K562 (cell line): ENCODE data around the gene ZNF385C. TPM values are rescaled to one million over a fixed set of nuclear protein-coding genes. Genes with fewer than 3 reads are reported as not detected.
A peak's percentile ranks its signal among the peaks of the same experiment; 100 is the strongest.

ENCODE experiments used
- ATAC-seq: fragments of 200-7000 bp; cut with Tn5 transposase; 3 replicates; pipeline ENCODE4 v1.9.1; 2020; ENCODE audit warnings: moderate library complexity
- BruUV-seq: library from RNA; stranded (reverse); fragments of 400-500 nt; replicated peaks from 2 replicates; lab custom pipeline; 2021; lab: Mats Ljungman, UMichigan
- CTCF ChIA-PET: fragments of 300-600 bp; formaldehyde crosslinking; extraction: SDS; loops from one replicate; lab custom pipeline; 2021; ENCODE audit warnings: low intra/inter-chr PET ratio; lab: Yijun Ruan, JAX
- POLR2A ChIA-PET: fragments of 300-600, 350-650 bp; sonication (Branson Sonifier 250); formaldehyde crosslinking; extraction: SDS; loops from one replicate; lab custom pipeline; 2021; ENCODE audit warnings: antibody characterized with exemption, inconsistent platforms; lab: Yijun Ruan, JAX
- DNase-seq, 4 experiments: peaks; one replicate each; pipeline versions ENCODE4 v3.0.0 to v3.0.0-alpha.2; 2011 to 2018; ENCODE audit warnings: low spot score in 3 of 4, mixed read lengths in 3 of 4; ENCODE audit errors: extremely low read depth in 1 of 4
- FAIRE-seq: peaks from 2 replicates; lab custom pipeline; 2011; peaks lifted over from hg19 to GRCh38; lab: Jason Lieb, UNC
- H2AFZ ChIP-seq: 2 replicates; pipeline ENCODE4 v1.6.0; 2011; ENCODE audit warnings: low read depth, low read length, control low read depth, inconsistent platforms
- H3K27ac ChIP-seq: fragments of 200-600 bp; 3 replicates; pipeline ENCODE4 v1.8.0; 2011; ENCODE audit warnings: low read depth, mild to moderate bottlenecking, control low read depth, inconsistent platforms, low read length, moderate library complexity, mixed read lengths; ENCODE audit errors: extremely low read depth
- H3K27me3 ChIP-seq, 2 experiments: fragments of 300-600 bp in 1 of 2; 2 replicates in 1 of 2; 3 replicates in 1 of 2; pipeline versions ENCODE4 v1.6.0 to v1.8.0; 2011; ENCODE audit warnings: inconsistent platforms in 2 of 2, low read length in 2 of 2, mild to moderate bottlenecking in 1 of 2, mixed read lengths in 1 of 2, moderate library complexity in 1 of 2; ENCODE audit not compliant: control insufficient read depth in 2 of 2, insufficient read depth in 2 of 2
- H3K36me3 ChIP-seq: fragments of 300-600 bp; 3 replicates; pipeline ENCODE4 v1.8.0; 2011; ENCODE audit warnings: mild to moderate bottlenecking, low read length, inconsistent platforms; ENCODE audit not compliant: control insufficient read depth, insufficient read depth
- H3K4me1 ChIP-seq, 2 experiments: fragments of 200-600 bp in 1 of 2; replicated peaks in 1 of 2; 2 replicates in 1 of 2; 3 replicates in 1 of 2; pipeline versions ENCODE4 v1.5.1 to v1.8.0; 2011; ENCODE audit warnings: inconsistent platforms in 2 of 2, low read length in 2 of 2, mild to moderate bottlenecking in 1 of 2, mixed read lengths in 1 of 2, moderate library complexity in 1 of 2; ENCODE audit not compliant: control insufficient read depth in 2 of 2, insufficient read depth in 2 of 2
- H3K4me2 ChIP-seq: 2 replicates; pipeline ENCODE4 v1.6.1; 2011; ENCODE audit warnings: low read length, control low read depth, inconsistent platforms, mixed read lengths; ENCODE audit not compliant: insufficient read depth
- H3K4me3 ChIP-seq: fragments of 200-600 bp; sonication (generic), shearing (Covaris generic); 2 replicates; pipeline ENCODE4 v1.5.1; 2016; ENCODE audit warnings: control low read depth, inconsistent platforms
- H3K79me2 ChIP-seq: fragments of 200-600 bp; 3 replicates; pipeline ENCODE4 v1.8.0; 2011; ENCODE audit warnings: low read length, inconsistent platforms; ENCODE audit not compliant: control insufficient read depth, insufficient read depth
- H3K9ac ChIP-seq, 2 experiments: 2 replicates each; pipeline versions ENCODE4 v1.6.0 to v1.6.1; 2011; ENCODE audit warnings: low read depth in 2 of 2, low read length in 2 of 2, control low read depth in 1 of 2, inconsistent platforms in 1 of 2, mild to moderate bottlenecking in 1 of 2, mixed read lengths in 1 of 2; ENCODE audit not compliant: insufficient read depth in 1 of 2
- H3K9me1 ChIP-seq: one replicate; pipeline ENCODE4 v1.6.0; 2011; ENCODE audit warnings: inconsistent platforms, mild to moderate bottlenecking, low read length, moderate library complexity; ENCODE audit not compliant: control insufficient read depth, insufficient read depth
- H3K9me3 ChIP-seq: replicated peaks from 2 replicates; pipeline ENCODE4 v1.5.1; 2011; ENCODE audit warnings: low read depth, low read length, inconsistent platforms; ENCODE audit not compliant: control insufficient read depth, insufficient read depth
- H4K20me1 ChIP-seq: replicated peaks from 2 replicates; pipeline ENCODE4 v1.6.1; 2011; ENCODE audit warnings: low read length, inconsistent platforms, mixed read lengths; ENCODE audit not compliant: control insufficient read depth, insufficient read depth
- CBFA2T3 ChIP-seq: fragments of 450-650 bp; IDR thresholded peaks from 2 replicates; pipeline ENCODE4 v1.6.1; 2017
- DEAF1 ChIP-seq: fragments of 450-650 bp; formaldehyde crosslinking; IDR thresholded peaks from 2 replicates; pipeline ENCODE4 v1.4.0; 2020; ENCODE audit warnings: mild to moderate bottlenecking, moderate library complexity
- ETV1 ChIP-seq: fragments of 450-650 bp; conservative IDR thresholded peaks from 2 replicates; pipeline ENCODE4 v1.6.1; 2016; ENCODE audit warnings: missing genetic modification characterization, control low read depth, low read depth, missing compliant biosample characterization
- HDAC6 ChIP-seq: IDR thresholded peaks from 2 replicates; pipeline ENCODE4 v1.6.1; 2012; ENCODE audit warnings: low read depth, mild to moderate bottlenecking, control low read depth, inconsistent platforms, low read length, moderate library complexity
- HDGF ChIP-seq: fragments of 450-650 bp; IDR thresholded peaks from 2 replicates; pipeline ENCODE4 v1.6.1; 2016
- KAT2B ChIP-seq: IDR thresholded peaks from one replicate; pipeline ENCODE4 v1.6.1; 2012; ENCODE audit warnings: low read depth, mild to moderate bottlenecking, control low read depth, inconsistent platforms, low read length, moderate library complexity
- MEF2A ChIP-seq: IDR thresholded peaks from 2 replicates; pipeline ENCODE4 v1.6.1; 2011; ENCODE audit warnings: low read depth, mild to moderate bottlenecking, low read length, moderate library complexity; ENCODE audit not compliant: control insufficient read depth
- MLLT1 ChIP-seq, 2 experiments: fragments of 450-650 bp; IDR thresholded peaks; 2 replicates each; pipeline ENCODE4 v1.6.1; 2016
- NKRF ChIP-seq: fragments of 450-650 bp; IDR thresholded peaks from 2 replicates; pipeline ENCODE4 v1.6.1; 2016; ENCODE audit warnings: borderline replicate concordance
- NRF1 ChIP-seq, 2 experiments: fragments of 450-650 bp; IDR thresholded peaks in 1 of 2; conservative IDR thresholded peaks in 1 of 2; 2 replicates each; pipeline ENCODE4 v1.6.1; 2014; ENCODE audit warnings: mild to moderate bottlenecking in 2 of 2
- PYGO2 ChIP-seq: fragments of 450-650 bp; IDR thresholded peaks from 2 replicates; pipeline ENCODE4 v1.6.1; 2016; ENCODE audit warnings: mild to moderate bottlenecking, missing genetic modification characterization, moderate library complexity, missing compliant biosample characterization
- RNF2 ChIP-seq: sonication (generic); IDR thresholded peaks from 2 replicates; pipeline ENCODE4 v1.6.1; 2016
- ZNF583 ChIP-seq: fragments of 250-450 bp; sonication (Bioruptor Pico); IDR thresholded peaks from 2 replicates; pipeline ENCODE4 v1.4.0; 2020
- WGBS: fragments of 100-300 bp; shearing (Covaris generic); methylation state at CpG from one replicate; pipeline ENCODE4 v1.1.6; 2016; ENCODE audit warnings: low coverage, mixed read lengths; ENCODE audit not compliant: insufficient coverage; ENCODE audit errors: missing lambda C conversion rate; 5-methylcytosine and 5-hydroxymethylcytosine counted together
- in situ Hi-C: fragments of 300-500 bp; cut with MboI; formaldehyde crosslinking; loops from 4 replicates; pipeline ENCODE4 v1.15.0; 2018; ENCODE audit warnings: inconsistent platforms, mixed read lengths
- intact Hi-C: fragments of 100-400 bp; cut with micrococcal nuclease; formaldehyde crosslinking; loops from 2 replicates; pipeline ENCODE4 v1.14.2; 2022
- polyA plus RNA-seq, 8 experiments: library from polyadenylated mRNA; depleted of rRNA in 4 of 8; stranded (reverse) in 5 of 8; unstranded in 3 of 8; fragments of >200 nt; fragmentation: Nextera tagmentation in 2 of 8; fragmentation: Illumina TruSeq in 1 of 8; extraction: Ambion mirVana in 2 of 8; extraction: Trizol in 1 of 8; gene quantifications; 2 replicates each; pipeline versions ENCODE4 v1.2.1 to v1.2.3, GENCODE V29; 2011 to 2014; ENCODE audit warnings: inconsistent platforms in 1 of 8, missing spikeins in 1 of 8
- total RNA-seq, 7 experiments: library from RNA; depleted of rRNA in 6 of 7; stranded (reverse); fragments of >200 nt in 6 of 7; fragmentation: Illumina TruSeq in 2 of 7; extraction: Trizol in 2 of 7; gene quantifications; 2 replicates each; pipeline versions ENCODE4 v1.2.1 to v1.2.3, GENCODE V29; 2011 to 2021; ENCODE audit warnings: low replicate concordance in 1 of 7
- TF ChIP-seq, protein P1 (sequence below): IDR thresholded peaks from 2 replicates; pipeline ENCODE4 v1.6.1; 2016; ENCODE audit warnings: missing genetic modification characterization, missing compliant biosample characterization

The ZNF385C gene
- total and polyA plus RNA-seq, 9 of the 15 experiments (the other 6 are each of a cell fraction or from before 2014, with no cell fraction given), result 0.03 to 0.35 (median 0.18) TPM; not detected in 1

- TF ChIP-seq HDAC6 (no peak), KAT2B (no peak), DEAF1 (CRISPR knock-in tag) (no peak)
Observed at GRCh38 chr17:42092939-42093338, 5.3 kb downstream of the ZNF385C start (continued).

- peak overlapping the region in 1 of 2 experiments; percentile 38; a peak in 3 of 4 replicates for H3K9ac ChIP-seq
- FAIRE-seq, result peak; percentile 92
- in situ Hi-C loops, result no loop called here
- TF ChIP-seq, protein P1, sequence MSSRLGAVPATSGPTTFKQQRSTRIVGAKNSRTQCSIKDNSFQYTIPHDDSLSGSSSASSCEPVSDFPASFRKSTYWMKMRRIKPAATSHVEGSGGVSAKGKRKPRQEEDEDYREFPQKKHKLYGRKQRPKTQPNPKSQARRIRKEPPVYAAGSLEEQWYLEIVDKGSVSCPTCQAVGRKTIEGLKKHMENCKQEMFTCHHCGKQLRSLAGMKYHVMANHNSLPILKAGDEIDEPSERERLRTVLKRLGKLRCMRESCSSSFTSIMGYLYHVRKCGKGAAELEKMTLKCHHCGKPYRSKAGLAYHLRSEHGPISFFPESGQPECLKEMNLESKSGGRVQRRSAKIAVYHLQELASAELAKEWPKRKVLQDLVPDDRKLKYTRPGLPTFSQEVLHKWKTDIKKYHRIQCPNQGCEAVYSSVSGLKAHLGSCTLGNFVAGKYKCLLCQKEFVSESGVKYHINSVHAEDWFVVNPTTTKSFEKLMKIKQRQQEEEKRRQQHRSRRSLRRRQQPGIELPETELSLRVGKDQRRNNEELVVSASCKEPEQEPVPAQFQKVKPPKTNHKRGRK (tag), result no peak
- TF ChIP-seq PYGO2 (no peak), ETV1 (tag) (no peak), MLLT1 (IDR thresholded peaks at IDR 0.05) (no peak), HDGF (no peak), NRF1 (conservative IDR thresholded peaks at IDR 0.05 in 1 of 2, IDR thresholded peaks at IDR 0.05 in 1 of 2) (peak; percentile 32 to 54; a peak in 3 of 4 replicates), RNF2 (no peak), NKRF (no peak), MEF2A (no peak), CBFA2T3 (peak; percentile 6; the same call in 1 of the 2 replicates), ZNF583 (CRISPR knock-in tag) (no peak)
Observed at GRCh38 chr17:42090964-42091790, 7.1 kb downstream of the ZNF385C start.

More at GRCh38 chr17:42090964-42091790, 7.1 kb downstream of the ZNF385C start:
- Histone ChIP-seq H3K36me3 (no peaks in the 10 kb centered on the region), H3K9me3 (no peaks in the 10 kb centered on the region), H3K79me2 (no peaks in the 10 kb centered on the region), H3K4me3 (no peak overlapping the region), H4K20me1 (no peaks in the 10 kb centered on the region; the same call in 1 of the 2 replicates), H3K27ac (no peak overlapping the region), H3K4me2 (peak overlapping the region; percentile 48; the same call in 1 of the 2 replicates), H3K4me1 (peaks cover 30 to 32% of the 10 kb centered on the region in 2 experiments), H3K9me1 (no peaks in the 10 kb centered on the region), H2AFZ (peak overlapping the region; percentile 74), H3K27me3 (peaks cover 0 to 9% of the 10 kb centered on the region in 2 experiments; a peak in 1 of 5 replicates)
- ChIA-PET POLR2A (interaction anchor here (0.5 to 1.7 kb wide), 8 partner anchors 10 to 102 kb away, joined by 3 to 4 read pairs (median 3); no protein-coding TSS in a partner anchor), CTCF (no interaction called here)
- no TSS peak for BruUV-seq
- WGBS, result 3% methylated on average over 7 of the region's 8 CpGs
- peak; percentile 89 for ATAC-seq
- intact Hi-C loops, result no loop called here
- DNase-seq, result peak in 1 of 4 experiments; percentile 70
